ENCODE data around the gene ULK4. TPM values are rescaled to one million over a fixed set of nuclear protein-coding genes. Genes with fewer than 3 reads are reported as not detected.

The ULK4 gene
- total RNA-seq, 1 donor from 2014 or later, result 5.1 TPM

GRCh38 chr3:41224120-41224806 lies 737.6 kb downstream of the ULK4 start:
- no peak for DNase-seq (ENCODE audit: low spot score)
- intact Hi-C loops (cut with DNase I), result no loop called here

- intact Hi-C loops (cut with DNase I), result no loop called here
- DNase-seq (ENCODE audit: low spot score), result no peak
Observed at GRCh38 chr3:41223691-41224090, 738.2 kb downstream of the ULK4 start.

GRCh38 chr3:41223078-41223477 lies 738.8 kb downstream of the ULK4 start:
- intact Hi-C loops (cut with DNase I), result no loop called here
- no peak for DNase-seq (ENCODE audit: low spot score)

GRCh38 chr3:41222501-41222900 lies 739.4 kb downstream of the ULK4 start:
- no peak for DNase-seq (ENCODE audit: low spot score)
- intact Hi-C loops (cut with DNase I), result no loop called here

GRCh38 chr3:41222012-41222411 lies 739.9 kb downstream of the ULK4 start:
- DNase-seq (ENCODE audit: low spot score), result no peak
- intact Hi-C loops (cut with DNase I), result no loop called here

- DNase-seq (ENCODE audit: low spot score), result no peak
- intact Hi-C loops (cut with DNase I), result no loop called here
Observed at GRCh38 chr3:41220906-41221677, 740.8 kb downstream of the ULK4 start.

- no peak for DNase-seq (ENCODE audit: low spot score)
- intact Hi-C loops (cut with DNase I), result no loop called here
Observed at GRCh38 chr3:41219424-41219823, 742.5 kb downstream of the ULK4 start.

GRCh38 chr3:41216993-41217392 lies 744.9 kb downstream of the ULK4 start:
- intact Hi-C loops (cut with DNase I), result no loop called here
- DNase-seq (ENCODE audit: low spot score), result no peak

- DNase-seq (ENCODE audit: low spot score), result no peak
- intact Hi-C loops (cut with DNase I), result no loop called here
Observed at GRCh38 chr3:41216422-41216821, 745.5 kb downstream of the ULK4 start.

- intact Hi-C loops (cut with DNase I), result no loop called here
- no peak for DNase-seq (ENCODE audit: low spot score)
Observed at GRCh38 chr3:41213588-41213987, 748.3 kb downstream of the ULK4 start.

GRCh38 chr3:41212088-41212487 lies 749.8 kb downstream of the ULK4 start:
- intact Hi-C loops (cut with DNase I), result no loop called here
- DNase-seq (ENCODE audit: low spot score), result no peak

- DNase-seq (ENCODE audit: low spot score), result no peak
- intact Hi-C loops (cut with DNase I), result no loop called here
Observed at GRCh38 chr3:41210966-41211365, 750.9 kb downstream of the ULK4 start.

- DNase-seq (ENCODE audit: low spot score), result no peak
- intact Hi-C loops (cut with DNase I), result no loop called here
Observed at GRCh38 chr3:41209646-41210045, 752.3 kb downstream of the ULK4 start.

GRCh38 chr3:41208507-41209220 lies 753.2 kb downstream of the ULK4 start:
- intact Hi-C loops (cut with DNase I), result no loop called here
- no peak for DNase-seq (ENCODE audit: low spot score)

GRCh38 chr3:41207355-41207754 lies 754.5 kb downstream of the ULK4 start:
- intact Hi-C loops (cut with DNase I), result no loop called here

GRCh38 chr3:41205591-41205990 lies 756.3 kb downstream of the ULK4 start:
- DNase-seq (ENCODE audit: low spot score), result no peak
- intact Hi-C loops (cut with DNase I), result no loop called here

More at GRCh38 chr3:41207355-41207754, 754.5 kb downstream of the ULK4 start:
- DNase-seq (ENCODE audit: low spot score), result no peak

- no peak for DNase-seq (ENCODE audit: low spot score)
- intact Hi-C loops (cut with DNase I), result no loop called here
Observed at GRCh38 chr3:41204369-41204768, 757.5 kb downstream of the ULK4 start.

GRCh38 chr3:41202834-41203345 lies 759.0 kb downstream of the ULK4 start:
- no peak for DNase-seq (ENCODE audit: low spot score)
- intact Hi-C loops (cut with DNase I), result no loop called here

- DNase-seq (ENCODE audit: low spot score), result no peak
- intact Hi-C loops (cut with DNase I), result no loop called here
Observed at GRCh38 chr3:41202075-41202833, 759.6 kb downstream of the ULK4 start.

GRCh38 chr3:41200669-41201021 lies 761.3 kb downstream of the ULK4 start:
- no peak for DNase-seq (ENCODE audit: low spot score)
- intact Hi-C loops (cut with DNase I), result loop anchor here (2.0 kb wide), 1 partner anchor 322 kb away; no protein-coding TSS in a partner anchor
